Parathyroid adenoma (tissue), 2 donors: Measurements from ENCODE around the gene YAF2.
A peak's percentile ranks its signal among the peaks of the same experiment; 100 is the strongest.
"Not testable (repeated sequence)": the region's sequence is repeated elsewhere in the genome, so short reads cannot be mapped to it uniquely, and the experiment has no call there.

ENCODE experiments used
- H2AFZ ChIP-seq: fragments of 300-600 bp; sonication (generic); one replicate; pipeline ENCODE4 v1.7.0; 2017; ENCODE audit warnings: antibody characterized with exemption, mild to moderate bottlenecking
- H3K27ac ChIP-seq: fragments of 300-600 bp; sonication (generic); one replicate; pipeline ENCODE4 v1.7.0; 2017
- H3K27me3 ChIP-seq: fragments of 300-600 bp; sonication (generic); one replicate; pipeline ENCODE4 v1.7.0; 2017; ENCODE audit warnings: low read length; ENCODE audit not compliant: control insufficient read depth, insufficient read depth
- H3K36me3 ChIP-seq: fragments of 300-600 bp; sonication (generic); one replicate; pipeline ENCODE4 v1.7.0; 2017; ENCODE audit warnings: low read length; ENCODE audit not compliant: control insufficient read depth, insufficient read depth
- H3K4me1 ChIP-seq: fragments of 300-600 bp; sonication (generic); one replicate; pipeline ENCODE4 v1.7.0; 2017; ENCODE audit warnings: control low read depth
- H3K4me2 ChIP-seq: fragments of 300-600 bp; sonication (generic); one replicate; pipeline ENCODE4 v1.7.0; 2017; ENCODE audit warnings: low read length
- H3K4me3 ChIP-seq: fragments of 300-600 bp; sonication (generic); one replicate; pipeline ENCODE4 v1.7.0; 2017; ENCODE audit warnings: low read depth, low read length
- H3K79me2 ChIP-seq: fragments of 300-600 bp; sonication (generic); one replicate; pipeline ENCODE4 v1.7.0; 2017; ENCODE audit warnings: control low read depth
- H3K9ac ChIP-seq: fragments of 300-600 bp; sonication (generic); one replicate; pipeline ENCODE4 v1.7.0; 2017; ENCODE audit warnings: mild to moderate bottlenecking
- H3K9me3 ChIP-seq: fragments of 300-600 bp; sonication (generic); one replicate; pipeline ENCODE4 v1.7.0; 2017; ENCODE audit warnings: low read length; ENCODE audit not compliant: control insufficient read depth
- CTCF ChIP-seq: fragments of 300-600 bp; sonication (generic); IDR thresholded peaks from one replicate; pipeline ENCODE4 v1.7.0; 2017; ENCODE audit warnings: antibody characterized with exemption, mild to moderate bottlenecking
- donor health status: primary hyperparathyroidism.

Gene YAF2

GRCh38 chr12:42260518-42260917 is 22.5 kb upstream of the YAF2 start:
- H3K4me3 ChIP-seq, result no peak overlapping the region

GRCh38 chr12:42259699-42260098 is 21.7 kb upstream of the YAF2 start:
- Histone ChIP-seq H3K27ac (no peak overlapping the region), H3K36me3 (no peaks in the 10 kb centered on the region), H3K4me1 (no peaks in the 10 kb centered on the region), H3K9me3 (no peaks in the 10 kb centered on the region), H2AFZ (no peak overlapping the region), H3K4me2 (no peak overlapping the region), H3K4me3 (no peak overlapping the region), H3K27me3 (no peaks in the 10 kb centered on the region), H3K9ac (no peak overlapping the region), H3K79me2 (no peaks in the 10 kb centered on the region)
- no peak for TF ChIP-seq CTCF

More at GRCh38 chr12:42260518-42260917, 22.5 kb upstream of the YAF2 start:
- Histone ChIP-seq H3K4me2 (no peak overlapping the region), H2AFZ (peak overlapping the region; percentile 34), H3K4me1 (no peaks in the 10 kb centered on the region), H3K9ac (no peak overlapping the region), H3K9me3 (no peaks in the 10 kb centered on the region), H3K27me3 (no peaks in the 10 kb centered on the region), H3K79me2 (no peaks in the 10 kb centered on the region), H3K27ac (no peak overlapping the region), H3K36me3 (no peaks in the 10 kb centered on the region)
- no peak for TF ChIP-seq CTCF

DNA sequence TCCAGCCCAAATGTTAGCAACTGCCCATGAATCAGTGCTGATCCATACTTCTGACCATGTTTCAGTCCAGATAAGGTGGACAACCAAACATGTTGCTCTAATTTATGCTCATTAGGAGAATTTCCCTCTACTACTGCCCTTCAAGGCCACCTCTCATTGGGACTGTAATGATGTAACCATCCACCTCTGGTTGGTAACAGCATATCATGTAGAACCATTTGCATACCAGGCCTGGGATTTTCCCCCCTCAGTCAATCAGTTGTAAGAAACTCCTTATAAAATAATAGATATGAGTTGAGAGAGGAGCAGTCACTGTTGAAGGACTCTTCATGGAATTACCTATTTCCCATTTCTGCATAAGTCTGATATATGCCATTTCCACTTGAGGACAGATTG is 17.8 kb upstream of the YAF2 start:
- Histone ChIP-seq H3K9ac (no peak overlapping the region), H3K79me2 (no peaks in the 10 kb centered on the region), H3K4me1 (no peaks in the 10 kb centered on the region), H3K36me3 (no peaks in the 10 kb centered on the region), H3K27ac (no peak overlapping the region), H3K4me2 (no peak overlapping the region), H3K27me3 (no peaks in the 10 kb centered on the region), H3K9me3 (no peaks in the 10 kb centered on the region), H2AFZ (no peak overlapping the region), H3K4me3 (no peak overlapping the region)
- TF ChIP-seq CTCF, result no peak

GRCh38 chr12:42255221-42255865 is 17.3 kb upstream of the YAF2 start:
- Histone ChIP-seq H3K27ac (no peak overlapping the region), H3K79me2 (no peaks in the 10 kb centered on the region), H3K4me3 (no peak overlapping the region), H3K9ac (no peak overlapping the region), H3K9me3 (no peaks in the 10 kb centered on the region), H3K4me2 (no peak overlapping the region), H2AFZ (no peak overlapping the region), H3K36me3 (no peaks in the 10 kb centered on the region), H3K4me1 (no peaks in the 10 kb centered on the region), H3K27me3 (no peaks in the 10 kb centered on the region)
- TF ChIP-seq CTCF, result no peak

GRCh38 chr12:42252645-42253044 is 14.6 kb upstream of the YAF2 start:
- H3K9me3 ChIP-seq, H3K79me2 ChIP-seq, H3K27ac ChIP-seq, H3K36me3 ChIP-seq, H3K4me2 ChIP-seq, H3K4me1 ChIP-seq, H3K9ac ChIP-seq, H3K27me3 ChIP-seq, H3K4me3 ChIP-seq, H2AFZ ChIP-seq: not testable (repeated sequence)

DNA sequence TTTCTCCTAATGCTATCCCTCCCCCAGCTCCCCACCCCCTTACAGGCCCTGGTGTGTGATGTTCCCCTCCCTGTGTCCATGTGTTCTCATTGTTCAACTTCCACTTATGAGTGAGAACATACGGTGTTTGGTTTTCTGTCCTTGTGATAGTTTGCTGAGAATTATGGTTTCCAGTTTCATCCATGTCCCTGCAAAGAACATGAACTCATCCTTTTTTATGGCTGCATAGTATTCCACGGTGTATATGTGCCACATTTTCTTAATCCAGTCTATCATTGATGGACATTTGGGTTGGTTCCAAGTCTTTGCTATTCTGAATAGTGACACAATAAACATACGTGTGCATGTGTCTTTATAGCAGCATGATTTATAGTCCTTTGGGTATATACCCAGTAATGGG is 11.0 kb upstream of the YAF2 start:
- not testable (repeated sequence) for H3K27me3 ChIP-seq, H3K36me3 ChIP-seq, H3K4me3 ChIP-seq, H3K79me2 ChIP-seq, H3K27ac ChIP-seq, H3K4me2 ChIP-seq, H3K4me1 ChIP-seq, H3K9ac ChIP-seq, H2AFZ ChIP-seq, H3K9me3 ChIP-seq
